Stimulated activated CD4-positive, alpha-beta T cell treated with anti-CD3 and anti-CD28 coated beads, TNF-alpha, amount 100 ng/mL, for 48 hours (primary cell): ENCODE data around the gene NTN1.

Experiments used
- DNase-seq, 3 donors: peaks; one replicate each; pipeline ENCODE4 v3.0.0-alpha.2; 2020; ENCODE audit warnings: low read depth in 3 of 3

Gene NTN1

DNA sequence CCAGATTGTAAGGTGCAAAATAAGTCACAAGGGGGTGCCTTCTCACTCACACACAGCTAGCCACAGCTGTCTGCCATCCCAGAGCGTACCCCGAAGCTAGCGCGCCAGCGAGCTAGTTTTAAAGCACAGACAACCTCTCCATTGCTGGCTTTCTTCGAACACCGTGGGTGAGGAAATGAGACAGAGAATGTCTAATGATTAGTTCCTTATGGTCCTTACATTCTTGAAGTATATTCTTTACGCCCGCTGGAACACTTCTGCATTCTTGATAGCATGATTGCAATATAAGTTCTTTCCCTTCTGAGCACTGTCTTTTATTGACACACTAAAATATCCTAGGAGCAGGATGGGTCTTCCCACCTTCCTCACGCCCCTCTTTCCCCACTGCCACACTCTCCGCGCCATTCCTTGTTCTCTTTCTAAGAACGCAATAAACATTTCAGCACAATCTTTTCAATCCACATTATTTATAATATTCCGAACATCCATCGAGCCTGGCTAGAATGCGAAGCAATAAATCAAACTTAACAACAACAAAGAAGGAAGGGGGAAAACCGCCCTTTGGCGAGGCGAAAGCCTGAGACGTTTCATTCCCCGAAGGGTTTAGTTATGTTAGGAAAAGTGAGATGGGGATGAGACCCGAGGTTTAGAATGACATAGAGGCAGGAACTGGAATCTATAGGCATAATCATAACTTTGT, 251.3 kb downstream of the NTN1 start:
- DNase-seq: no peak

DNA sequence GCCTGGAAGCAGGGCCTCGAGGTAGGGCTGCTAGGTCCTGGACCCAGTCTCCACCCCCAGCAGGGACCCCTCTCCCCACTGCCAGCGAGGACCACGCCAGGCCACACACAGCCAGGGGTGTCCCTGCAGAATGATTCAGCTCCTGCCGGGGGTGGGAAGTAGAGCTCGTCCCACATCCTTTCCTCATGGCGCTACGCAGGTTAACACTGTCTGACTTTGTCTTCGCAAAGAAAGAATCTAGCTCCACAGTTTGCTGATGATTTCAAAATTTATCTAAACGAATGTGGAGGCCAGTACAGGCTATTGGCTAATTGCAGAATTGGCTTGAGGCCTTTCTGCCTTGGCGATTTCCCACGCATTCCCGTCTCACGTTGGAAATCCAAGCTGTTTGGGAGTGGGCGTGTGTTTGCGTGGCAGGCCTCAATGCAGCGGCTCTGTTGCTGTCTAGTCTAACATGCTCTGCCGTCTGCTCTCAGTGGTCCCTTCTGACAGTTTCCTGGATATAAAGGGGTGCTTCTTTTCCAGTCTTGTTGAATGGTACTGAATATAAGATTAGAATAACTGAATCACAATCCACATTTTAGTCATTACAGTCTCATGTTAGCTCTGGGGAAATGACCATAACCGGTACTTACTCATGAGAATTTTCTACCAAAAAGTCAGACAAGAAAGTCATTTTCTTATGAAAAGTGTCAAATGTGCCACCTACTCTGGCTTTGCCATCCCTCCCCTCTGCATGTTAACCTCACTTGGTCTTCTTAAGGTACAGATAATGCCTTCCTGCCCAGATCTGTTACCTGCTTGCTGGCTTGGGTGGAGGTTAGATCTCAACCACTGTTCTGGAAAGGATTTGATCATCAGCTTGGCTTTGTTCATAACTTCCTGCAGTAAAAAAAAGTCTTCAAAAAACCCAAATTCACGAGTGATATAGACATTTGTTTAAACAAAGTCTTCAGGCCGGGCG, 252.4 kb downstream of the NTN1 start:
- peak in 2 of 3 donors; percentile 34 to 45 for DNase-seq

DNA sequence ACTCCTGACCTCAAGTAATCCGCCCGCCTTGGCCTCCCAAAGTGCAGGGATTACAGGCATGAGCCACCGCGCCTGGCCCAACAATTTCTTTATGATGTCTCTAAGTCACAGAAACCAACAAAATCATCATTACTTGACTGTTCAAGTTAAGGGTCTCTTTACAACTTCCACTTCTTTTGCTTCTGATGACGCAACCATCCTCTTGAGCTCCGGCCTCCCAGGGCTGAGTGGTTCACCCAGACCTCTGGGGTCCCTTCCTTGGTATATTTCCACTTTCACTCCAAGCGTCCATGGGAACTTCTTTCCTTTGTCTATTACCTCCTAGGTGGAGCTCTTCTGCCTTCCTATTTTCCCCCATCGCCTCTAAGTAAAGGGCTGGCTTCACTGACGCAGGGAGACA, 253.7 kb downstream of the NTN1 start:
- DNase-seq: no peak

DNA sequence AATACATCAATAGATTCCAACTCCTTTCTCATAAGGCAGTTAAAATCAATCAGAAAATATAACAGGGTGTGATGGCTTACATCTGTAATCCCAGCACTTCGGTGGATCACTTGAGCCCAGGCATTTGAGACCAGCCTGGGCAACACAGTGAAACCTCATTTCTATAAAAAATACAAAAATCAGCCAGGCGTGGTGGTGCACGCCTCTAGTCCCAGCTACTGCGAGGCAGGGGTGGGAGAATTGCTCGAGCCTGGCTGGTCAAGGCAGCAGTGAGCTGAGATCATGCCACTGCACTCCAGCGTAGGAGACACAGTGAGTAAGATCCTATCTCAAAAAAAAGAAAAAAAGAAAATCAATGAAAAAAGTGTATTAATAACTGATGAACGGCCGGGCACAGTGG, 258.6 kb downstream of the NTN1 start:
- DNase-seq: no peak

DNA sequence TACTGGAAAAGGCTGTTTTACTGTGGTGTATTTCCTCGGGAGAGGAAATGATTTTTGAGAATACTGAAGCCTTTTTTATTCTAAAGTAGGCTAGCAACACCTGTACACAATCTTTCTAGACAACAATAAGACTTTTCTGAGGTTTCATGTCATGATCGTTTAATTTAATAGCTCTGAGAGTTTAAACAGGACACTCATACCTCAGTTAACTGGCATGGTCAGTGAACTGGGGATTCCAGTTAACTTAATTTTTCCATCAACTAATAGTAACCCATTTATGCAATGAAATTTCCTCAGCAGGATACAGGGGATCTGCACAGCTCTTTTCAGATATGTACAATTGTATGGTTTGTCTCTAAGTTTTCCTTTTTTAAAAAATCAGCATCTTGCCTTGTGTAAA, 262.6 kb downstream of the NTN1 start:
- no peak for DNase-seq

DNA sequence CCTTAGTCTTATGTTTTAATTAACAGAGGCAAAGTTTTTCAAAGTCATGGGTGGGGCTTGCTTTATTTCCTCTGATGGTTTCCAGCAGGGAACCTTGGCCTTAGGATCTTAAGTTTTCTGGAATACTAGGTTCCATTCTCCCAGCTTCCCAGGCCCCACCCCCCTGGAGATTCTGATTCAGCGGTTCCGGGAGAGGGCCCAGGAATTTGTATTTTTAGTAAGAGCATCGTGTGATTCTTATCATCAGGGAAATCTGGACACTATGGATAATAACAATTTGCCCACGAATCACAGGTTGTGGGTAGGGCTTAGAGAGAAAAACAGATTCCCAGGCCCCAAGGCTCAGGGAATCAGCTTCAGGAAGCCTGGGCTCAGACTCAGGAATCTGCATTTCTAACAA, 263.6 kb downstream of the NTN1 start:
- DNase-seq: no peak

DNA sequence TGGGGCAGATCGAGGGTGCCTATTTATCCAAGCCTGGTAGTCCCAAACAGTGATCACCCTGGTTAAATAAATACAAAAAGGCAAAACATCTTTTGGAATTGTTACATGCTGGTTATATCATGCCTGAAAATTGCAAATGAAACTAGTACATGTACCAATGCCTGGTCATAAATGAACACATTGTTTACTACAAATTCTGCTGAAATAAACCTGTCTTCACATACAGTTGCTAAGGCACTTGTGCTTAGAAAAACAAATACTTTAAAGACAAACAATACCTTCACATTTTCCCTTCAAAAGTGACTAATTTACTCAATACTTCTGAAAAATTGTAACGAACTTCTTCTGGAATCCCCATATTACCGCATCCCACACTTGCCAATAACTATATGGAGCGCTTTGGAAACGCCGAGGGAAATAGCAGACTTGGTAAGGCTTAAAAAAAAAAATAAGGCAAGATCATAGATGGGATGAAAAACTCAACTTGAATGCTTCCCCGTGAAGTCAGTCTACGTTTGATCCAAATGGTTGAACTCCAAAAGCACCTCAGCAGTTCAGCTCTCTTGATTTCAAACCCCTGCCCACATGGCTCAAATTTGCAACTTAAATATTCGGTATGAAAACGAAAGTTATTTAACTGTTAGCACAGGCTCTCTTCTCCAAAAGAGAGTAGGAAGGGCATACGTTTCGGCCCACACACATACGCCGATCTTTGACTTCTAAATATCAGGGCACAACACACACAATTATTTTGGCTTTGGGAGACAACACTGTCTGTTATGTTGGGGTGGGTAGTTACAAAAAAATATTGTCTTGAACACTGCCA, 264.5 kb downstream of the NTN1 start:
- DNase-seq: no peak

DNA sequence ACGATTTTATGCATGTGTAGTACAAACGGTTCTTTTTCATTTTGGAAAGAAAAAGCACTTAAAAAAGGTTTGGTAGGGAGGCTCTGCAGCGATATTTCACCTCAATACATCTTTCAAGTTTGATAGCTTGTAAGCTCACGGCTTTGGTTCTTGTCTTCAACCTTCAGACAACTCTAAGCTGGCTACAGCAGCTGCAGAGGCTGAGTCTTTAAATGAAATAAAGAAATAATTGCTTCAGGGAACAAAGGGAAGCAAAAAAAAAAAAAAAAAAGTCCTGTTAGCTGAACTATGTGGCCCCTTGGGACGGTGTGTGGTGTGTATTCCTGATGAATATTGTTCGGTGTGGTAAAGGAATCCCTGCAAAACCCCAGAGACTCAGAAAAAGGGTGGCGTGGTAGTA, 265.1 kb downstream of the NTN1 start:
- DNase-seq: no peak

DNA sequence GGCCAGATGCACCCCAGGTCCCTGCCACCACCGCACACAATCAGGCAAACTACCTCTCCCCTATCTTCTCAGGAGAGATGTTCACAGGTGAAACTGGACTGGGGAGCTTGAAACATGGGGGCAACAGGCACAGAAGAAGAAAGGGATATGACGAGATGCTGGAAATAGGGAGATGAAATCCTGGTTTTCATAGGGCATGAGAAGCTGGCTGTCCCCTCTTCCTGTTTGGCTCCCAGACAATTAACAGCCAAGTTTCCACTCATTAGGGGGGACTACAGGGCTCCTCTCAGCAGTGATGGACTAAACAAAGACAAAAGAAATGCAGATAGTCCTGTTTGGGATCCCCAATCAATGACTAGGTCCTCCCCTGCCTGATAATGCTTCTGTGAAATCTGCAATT, 266.0 kb downstream of the NTN1 start:
- DNase-seq: no peak

DNA sequence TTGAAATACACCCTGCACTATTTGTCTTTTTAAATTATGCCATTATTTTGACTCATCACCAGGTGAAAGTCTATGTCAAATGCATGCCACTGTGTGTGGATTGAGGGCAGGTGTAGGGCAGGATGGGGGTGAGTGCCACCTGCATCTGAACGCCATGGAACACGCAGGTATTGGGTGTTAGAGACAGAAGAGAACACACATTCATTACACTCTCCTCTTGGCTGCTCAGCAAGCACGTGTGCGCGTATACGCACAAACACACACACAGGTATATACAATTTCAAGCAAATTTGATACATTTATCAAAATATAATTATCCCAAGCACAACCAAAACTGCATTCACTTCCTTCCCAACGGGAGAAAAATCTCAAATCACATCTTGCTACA, 268.9 kb downstream of the NTN1 start:
- peak in 1 of 3 donors; percentile 10 for DNase-seq

DNA sequence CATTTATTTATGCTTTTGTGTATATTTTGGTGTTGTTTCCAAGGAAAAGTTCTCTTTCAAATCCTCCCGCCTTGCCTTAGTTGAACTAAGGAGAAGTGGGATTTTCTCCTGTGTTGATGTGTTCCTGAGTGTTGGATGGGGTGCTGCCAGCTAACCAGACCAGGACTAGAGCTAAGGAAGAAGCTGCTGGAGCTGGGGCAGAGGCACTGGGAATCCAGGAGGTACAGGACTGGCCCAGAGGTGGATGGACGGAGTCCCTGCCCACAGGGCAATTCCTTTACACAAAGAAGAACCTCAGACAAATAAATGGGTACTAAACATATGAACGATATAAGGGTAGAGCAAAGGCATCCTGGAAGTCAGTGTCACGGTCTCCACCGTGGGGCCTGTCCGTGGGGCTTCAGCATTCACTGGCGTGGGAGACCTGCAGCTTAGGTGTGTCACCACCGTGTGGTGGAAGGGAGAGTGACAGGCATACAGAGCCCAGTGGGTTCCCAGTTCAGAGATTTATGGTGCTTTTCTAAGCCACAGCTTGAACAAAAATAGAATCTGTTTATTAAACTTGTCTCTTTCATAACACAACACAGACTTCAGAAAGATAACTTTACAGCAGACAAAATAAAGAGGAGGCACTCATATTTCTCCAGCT, 270.7 kb downstream of the NTN1 start:
- peak in 2 of 3 donors; percentile 9 to 34 for DNase-seq

DNA sequence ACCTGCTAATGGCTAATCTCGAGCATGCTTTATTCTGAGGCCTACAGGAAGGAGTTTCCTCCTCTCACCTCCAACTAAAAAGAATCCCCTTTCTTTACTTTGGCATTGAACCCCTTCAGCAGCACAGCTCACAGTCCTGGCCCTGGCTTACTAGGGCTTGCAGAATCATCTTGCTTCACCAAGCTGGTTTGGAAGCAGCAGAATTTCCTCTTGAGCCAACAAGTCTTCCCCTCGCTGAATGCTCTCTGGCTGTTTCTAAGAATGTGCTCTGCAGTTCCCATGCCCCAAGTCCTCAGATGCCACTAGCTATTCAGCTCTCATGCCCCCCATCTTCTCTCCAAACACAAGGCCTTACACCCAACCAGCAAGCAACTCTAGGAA, 271.2 kb downstream of the NTN1 start:
- DNase-seq: no peak
